ENCODE results near the gene ARHGAP45. TPM values are rescaled to one million over a fixed set of nuclear protein-coding genes. Genes with fewer than 3 reads are reported as not detected.
A peak's percentile ranks its signal among the peaks of the same experiment; 100 is the strongest.

ARHGAP45 gene
- total RNA-seq, 2 donors from 2014 or later = 211 to 310 TPM

DNA sequence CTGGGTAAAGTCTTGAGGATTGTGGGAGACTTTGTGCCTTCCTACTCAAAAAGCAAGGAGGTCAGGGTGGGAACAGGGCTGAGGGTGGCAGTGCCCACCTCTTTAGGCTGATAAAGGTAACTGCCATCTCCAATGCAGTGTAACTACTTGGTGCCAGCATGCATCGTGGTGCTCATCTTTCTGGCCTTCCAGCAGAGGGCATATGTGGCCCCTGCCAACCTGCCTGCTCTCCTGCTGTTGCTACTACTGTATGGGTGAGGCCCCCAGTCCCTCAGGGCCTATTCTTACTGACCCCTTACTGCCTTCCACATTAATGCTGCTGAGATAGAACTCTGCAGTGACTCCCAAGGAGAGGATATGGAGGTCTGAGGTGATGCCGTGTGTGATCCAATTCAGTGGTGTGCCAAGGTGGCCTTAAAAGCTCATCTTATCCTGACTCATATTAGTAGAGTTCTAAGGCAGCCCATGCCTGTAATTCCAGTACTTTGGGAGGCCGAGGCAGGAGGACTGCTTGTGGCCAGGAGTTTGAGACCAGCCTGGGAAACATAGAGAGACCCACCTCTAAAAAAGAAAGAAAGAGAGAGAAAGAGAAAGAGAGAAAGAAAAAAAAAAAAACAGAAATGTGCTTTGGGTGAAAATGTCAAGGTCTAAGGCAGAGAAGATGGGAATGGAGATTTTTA is 9.7 kb upstream of the ARHGAP45 start:
- ATAC-seq (replicated peaks) = peak; percentile 87
- H3K9me3 Mint-ChIP-seq = no peaks in the 10 kb centered on the region
- no peaks in the 10 kb centered on the region for H3K27me3 Mint-ChIP-seq
- peak overlapping the region; percentile 46 for H3K4me3 Mint-ChIP-seq
- H3K27ac Mint-ChIP-seq = peak overlapping the region; percentile 85
- H3K36me3 Mint-ChIP-seq (ENCODE audit: low read depth) = peaks cover 14% of the 10 kb centered on the region
- H3K4me1 Mint-ChIP-seq = peaks cover 15% of the 10 kb centered on the region

DNA sequence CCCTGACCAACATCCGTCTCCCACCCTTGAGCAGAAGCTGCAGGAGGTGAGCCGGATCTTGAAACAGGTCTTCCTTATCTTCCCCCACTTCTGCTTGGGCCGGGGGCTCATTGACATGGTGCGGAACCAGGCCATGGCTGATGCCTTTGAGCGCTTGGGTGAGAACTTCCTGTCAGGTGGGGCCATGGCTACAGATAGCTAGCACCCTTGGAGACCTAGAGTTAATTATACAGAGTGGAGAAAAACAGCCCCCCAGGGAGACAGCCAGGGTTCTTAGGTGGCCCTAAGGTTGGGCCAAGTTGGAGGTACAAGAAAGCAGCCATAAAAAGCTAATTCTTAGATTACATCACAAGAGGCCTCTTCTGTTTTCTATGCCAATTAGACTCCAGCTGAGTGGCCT is 8.9 kb upstream of the ARHGAP45 start:
- Mint-ChIP-seq H3K4me3 (peak overlapping the region; percentile 46), H3K27me3 (no peaks in the 10 kb centered on the region), H3K27ac (peak overlapping the region; percentile 85), H3K4me1 (peaks cover 15% of the 10 kb centered on the region), H3K36me3 (ENCODE audit: low read depth) (peaks cover 14% of the 10 kb centered on the region), H3K9me3 (no peaks in the 10 kb centered on the region)
- no peak for ATAC-seq (replicated peaks)

DNA sequence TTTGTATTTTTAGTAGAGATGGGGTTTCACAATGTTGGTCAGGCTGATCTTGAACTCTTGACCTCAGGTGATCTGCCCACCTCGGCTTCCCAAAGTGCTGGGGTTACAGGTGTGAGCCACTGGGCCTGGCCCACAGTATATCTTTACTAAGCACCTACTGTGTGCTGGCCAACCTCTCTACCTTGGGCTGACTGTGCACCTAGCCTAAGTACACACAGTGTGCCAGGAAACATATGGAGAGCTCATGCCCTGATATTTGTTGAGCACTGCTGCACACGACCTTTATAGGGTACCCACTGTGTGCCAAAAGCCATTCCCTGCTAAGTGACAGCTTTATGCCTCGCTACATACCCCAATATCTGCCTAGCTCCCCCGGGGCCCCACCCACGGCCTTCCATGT is 6.3 kb upstream of the ARHGAP45 start:
- ATAC-seq (replicated peaks) = no peak
- H3K36me3 Mint-ChIP-seq (ENCODE audit: low read depth) = peaks cover 14% of the 10 kb centered on the region
- peaks cover 15% of the 10 kb centered on the region for H3K4me1 Mint-ChIP-seq
- no peak overlapping the region for H3K27ac Mint-ChIP-seq
- H3K9me3 Mint-ChIP-seq = no peaks in the 10 kb centered on the region
- no peaks in the 10 kb centered on the region for H3K27me3 Mint-ChIP-seq
- no peak overlapping the region for H3K4me3 Mint-ChIP-seq

DNA sequence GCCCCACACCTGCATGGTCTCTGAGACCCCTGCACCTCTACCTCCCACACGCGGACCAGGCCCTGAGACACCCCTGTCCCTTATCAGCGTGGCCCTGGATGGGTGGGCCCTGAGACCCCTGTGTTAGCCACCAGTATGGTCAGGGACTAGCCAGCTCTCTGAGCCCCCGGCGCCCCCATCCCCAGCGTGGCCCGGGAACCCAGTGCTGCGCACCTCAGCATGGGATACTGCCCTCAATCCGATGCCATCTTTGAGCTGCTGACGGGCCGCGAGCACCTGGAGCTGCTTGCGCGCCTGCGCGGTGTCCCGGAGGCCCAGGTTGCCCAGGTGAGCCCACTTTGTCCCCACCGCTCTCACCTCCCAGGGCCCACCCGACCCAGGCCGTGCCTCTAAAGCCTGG is 5.0 kb upstream of the ARHGAP45 start:
- no peaks in the 10 kb centered on the region for H3K27me3 Mint-ChIP-seq
- no peak overlapping the region for H3K27ac Mint-ChIP-seq
- no peak for ATAC-seq (replicated peaks)
- no peak overlapping the region for H3K4me3 Mint-ChIP-seq
- peaks cover 10% of the 10 kb centered on the region for H3K4me1 Mint-ChIP-seq
- no peaks in the 10 kb centered on the region for H3K9me3 Mint-ChIP-seq
- H3K36me3 Mint-ChIP-seq (ENCODE audit: low read depth) = peaks cover 6% of the 10 kb centered on the region

DNA sequence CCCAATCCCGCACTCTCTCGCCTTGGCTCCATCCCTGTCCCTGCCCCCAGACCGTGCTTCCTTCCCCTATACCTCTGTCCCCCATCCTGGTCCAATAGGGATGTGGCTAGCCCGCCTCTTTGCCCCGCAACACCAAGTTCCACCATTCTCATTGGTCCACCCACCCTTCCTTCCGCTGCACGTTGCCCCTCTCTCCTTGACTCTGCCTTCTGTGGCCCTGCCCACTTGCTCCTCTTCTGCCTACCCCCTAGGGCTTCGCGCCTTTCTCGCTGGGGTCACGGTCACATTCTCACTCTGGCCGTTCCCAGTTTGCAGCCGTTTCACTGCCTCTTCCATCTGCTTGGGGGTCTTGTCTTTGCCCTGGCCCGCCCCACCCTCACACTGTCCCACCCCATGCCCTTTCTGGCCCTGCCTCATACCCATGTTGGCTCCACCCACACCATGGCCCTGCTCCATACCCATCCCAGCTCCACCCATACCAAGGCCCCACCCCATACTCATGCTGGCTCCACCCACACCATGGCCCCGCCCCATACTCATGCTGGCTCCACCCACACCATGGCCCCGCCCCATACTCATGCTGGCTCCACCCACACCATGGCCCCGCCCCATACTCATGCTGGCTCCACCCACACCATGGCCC is 4.5 kb upstream of the ARHGAP45 start:
- H3K9me3 Mint-ChIP-seq = no peaks in the 10 kb centered on the region
- H3K4me1 Mint-ChIP-seq = peaks cover 6% of the 10 kb centered on the region
- no peak overlapping the region for H3K4me3 Mint-ChIP-seq
- peak; percentile 25 for ATAC-seq (replicated peaks)
- peaks cover 2% of the 10 kb centered on the region for H3K36me3 Mint-ChIP-seq (ENCODE audit: low read depth)
- H3K27me3 Mint-ChIP-seq = no peaks in the 10 kb centered on the region
- no peak overlapping the region for H3K27ac Mint-ChIP-seq

DNA sequence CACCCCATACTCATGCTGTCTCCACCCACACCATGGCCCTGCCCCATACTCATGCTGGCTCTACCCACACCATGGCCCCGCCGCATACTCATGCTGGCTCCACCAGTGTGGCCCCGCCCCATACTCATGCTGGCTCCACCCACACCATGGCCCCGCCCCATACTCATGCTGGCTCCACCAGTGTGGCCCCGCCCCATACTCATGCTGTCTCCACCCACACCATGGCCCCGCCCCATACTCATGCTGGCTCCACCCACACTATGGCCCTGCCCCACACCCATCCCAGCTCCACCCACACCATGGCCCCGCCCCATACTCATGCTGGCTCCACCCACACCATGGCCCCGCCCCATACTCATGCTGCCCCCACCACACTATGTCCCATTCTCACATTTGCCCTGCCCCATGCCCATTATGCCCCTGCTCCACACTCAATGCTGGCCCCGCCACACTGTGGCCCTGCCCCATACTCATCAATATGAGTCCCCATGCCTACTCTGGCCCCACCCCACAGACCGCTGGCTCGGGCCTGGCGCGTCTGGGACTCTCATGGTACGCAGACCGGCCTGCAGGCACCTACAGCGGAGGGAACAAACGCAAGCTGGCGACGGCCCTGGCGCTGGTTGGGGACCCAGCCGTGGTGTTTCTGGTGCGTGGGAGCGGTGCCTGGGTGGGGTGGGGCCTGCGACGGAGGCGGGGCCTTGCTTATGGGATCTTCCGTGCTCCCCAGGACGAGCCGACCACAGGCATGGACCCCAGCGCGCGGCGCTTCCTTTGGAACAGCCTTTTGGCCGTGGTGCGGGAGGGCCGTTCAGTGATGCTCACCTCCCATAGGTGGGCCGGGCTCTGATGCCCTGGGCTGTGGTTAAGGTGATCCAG is 3.7 kb upstream of the ARHGAP45 start:
- peak; percentile 21 for ATAC-seq (replicated peaks)
- Mint-ChIP-seq H3K4me3 (no peak overlapping the region), H3K27me3 (no peaks in the 10 kb centered on the region), H3K27ac (no peak overlapping the region), H3K36me3 (ENCODE audit: low read depth) (peaks cover 6% of the 10 kb centered on the region), H3K4me1 (no peaks in the 10 kb centered on the region), H3K9me3 (no peaks in the 10 kb centered on the region)

DNA sequence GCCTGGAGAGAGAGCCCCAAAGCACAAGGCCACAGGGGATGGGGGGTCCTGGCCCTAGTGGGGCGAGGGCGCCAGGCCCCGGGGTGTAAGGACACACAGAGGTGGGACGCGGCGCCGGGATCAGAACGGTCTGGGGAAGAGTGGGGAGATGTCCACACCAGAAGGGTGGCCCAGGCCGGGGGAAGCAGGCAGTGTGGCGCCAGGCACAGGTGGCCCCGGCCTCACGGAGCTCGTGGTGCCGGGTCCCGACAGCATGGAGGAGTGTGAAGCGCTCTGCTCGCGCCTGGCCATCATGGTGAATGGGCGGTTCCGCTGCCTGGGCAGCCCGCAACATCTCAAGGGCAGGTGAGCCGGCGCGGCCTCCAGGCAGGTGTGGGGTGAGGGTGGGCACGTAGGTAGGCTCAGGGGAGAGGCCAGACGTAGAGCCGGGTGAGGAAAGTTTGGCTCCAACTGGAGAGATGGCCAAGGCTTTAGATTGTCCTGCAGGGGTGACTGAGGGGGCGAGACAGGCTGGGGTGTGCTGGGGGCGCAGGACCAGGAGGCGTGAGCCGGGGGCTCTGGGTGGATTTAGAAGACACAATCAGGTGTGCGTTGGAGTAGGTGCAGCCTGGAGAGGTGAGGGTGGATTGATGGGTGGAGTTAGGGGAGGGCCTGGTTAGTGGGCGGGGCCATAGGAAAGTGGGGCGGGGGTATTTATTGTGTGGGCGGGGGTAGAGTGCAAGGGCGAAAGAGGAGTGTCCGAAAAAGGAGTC is 2.9 kb upstream of the ARHGAP45 start:
- peaks cover 15% of the 10 kb centered on the region for H3K36me3 Mint-ChIP-seq (ENCODE audit: low read depth)
- no peaks in the 10 kb centered on the region for H3K9me3 Mint-ChIP-seq
- H3K4me3 Mint-ChIP-seq = no peak overlapping the region
- no peaks in the 10 kb centered on the region for H3K4me1 Mint-ChIP-seq
- no peaks in the 10 kb centered on the region for H3K27me3 Mint-ChIP-seq
- no peak overlapping the region for H3K27ac Mint-ChIP-seq
- ATAC-seq (replicated peaks) = no peak

DNA sequence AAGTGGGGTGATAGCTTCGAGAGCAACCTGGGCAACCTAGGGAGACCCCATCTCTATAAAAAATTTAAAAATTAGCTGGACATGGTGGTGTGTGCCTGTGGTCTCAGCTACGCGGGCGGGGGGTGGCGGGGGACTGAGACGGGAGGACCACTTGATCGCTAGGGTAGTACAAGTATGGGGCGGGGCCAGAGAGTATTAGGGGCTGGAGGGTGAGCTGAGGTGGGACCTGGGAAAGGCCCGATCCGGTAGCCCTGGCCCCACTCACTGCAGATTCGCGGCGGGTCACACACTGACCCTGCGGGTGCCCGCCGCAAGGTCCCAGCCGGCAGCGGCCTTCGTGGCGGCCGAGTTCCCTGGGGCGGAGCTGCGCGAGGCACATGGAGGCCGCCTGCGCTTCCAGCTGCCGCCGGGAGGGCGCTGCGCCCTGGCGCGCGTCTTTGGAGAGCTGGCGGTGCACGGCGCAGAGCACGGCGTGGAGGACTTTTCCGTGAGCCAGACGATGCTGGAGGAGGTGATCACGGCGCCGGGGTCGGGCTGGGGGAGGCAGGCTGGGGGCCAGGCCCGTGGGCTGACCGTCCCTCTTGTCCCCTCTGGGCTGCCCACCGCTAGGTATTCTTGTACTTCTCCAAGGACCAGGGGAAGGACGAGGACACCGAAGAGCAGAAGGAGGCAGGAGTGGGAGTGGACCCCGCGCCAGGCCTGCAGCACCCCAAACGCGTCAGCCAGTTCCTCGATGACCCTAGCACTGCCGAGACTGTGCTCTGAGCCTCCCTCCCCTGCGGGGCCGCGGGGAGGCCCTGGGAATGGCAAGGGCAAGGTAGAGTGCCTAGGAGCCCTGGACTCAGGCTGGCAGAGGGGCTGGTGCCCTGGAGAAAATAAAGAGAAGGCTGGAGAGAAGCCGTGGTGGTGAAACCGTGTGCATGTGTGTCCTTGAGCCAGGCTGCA is 2.0 kb upstream of the ARHGAP45 start:
- no peaks in the 10 kb centered on the region for H3K9me3 Mint-ChIP-seq
- ATAC-seq (replicated peaks) = peak; percentile 47
- H3K4me3 Mint-ChIP-seq = peak overlapping the region; percentile 95

DNA sequence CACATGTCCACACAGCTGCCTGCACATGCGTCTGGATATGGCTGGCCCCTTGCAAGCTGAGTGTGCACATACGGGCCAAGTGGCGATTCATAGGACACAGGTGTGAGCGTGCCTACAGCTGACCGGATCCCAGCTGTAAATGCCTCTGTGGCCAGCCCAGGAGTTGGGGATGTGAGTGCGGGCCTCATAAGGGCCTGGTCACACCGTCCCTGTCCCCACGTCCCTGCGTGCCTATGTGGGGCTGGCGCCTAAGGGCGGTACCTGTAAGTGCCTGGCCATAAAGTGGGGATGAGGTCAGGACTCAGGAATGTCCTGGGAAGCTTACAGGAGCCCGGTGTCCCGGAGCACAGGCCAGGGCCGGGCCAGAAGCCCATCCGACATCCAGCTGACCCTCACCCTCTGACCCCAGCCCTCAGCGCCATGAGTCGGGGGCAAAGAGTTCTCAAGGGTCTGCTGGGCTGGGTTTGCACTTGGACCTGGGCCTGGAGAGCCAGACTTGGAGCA is 1.3 kb upstream of the ARHGAP45 start:
- ATAC-seq (replicated peaks) = no peak
- H3K4me1 Mint-ChIP-seq = no peaks in the 10 kb centered on the region
- H3K27ac Mint-ChIP-seq = no peak overlapping the region
- H3K4me3 Mint-ChIP-seq = peak overlapping the region; percentile 95
- peaks cover 30% of the 10 kb centered on the region for H3K36me3 Mint-ChIP-seq (ENCODE audit: low read depth)
- H3K9me3 Mint-ChIP-seq = no peaks in the 10 kb centered on the region
- no peaks in the 10 kb centered on the region for H3K27me3 Mint-ChIP-seq

More for the DNA sequence above, 2.0 kb upstream of the ARHGAP45 start:
- Mint-ChIP-seq H3K4me1 (no peaks in the 10 kb centered on the region), H3K27me3 (no peaks in the 10 kb centered on the region), H3K27ac (no peak overlapping the region), H3K36me3 (ENCODE audit: low read depth) (peaks cover 23% of the 10 kb centered on the region)

DNA sequence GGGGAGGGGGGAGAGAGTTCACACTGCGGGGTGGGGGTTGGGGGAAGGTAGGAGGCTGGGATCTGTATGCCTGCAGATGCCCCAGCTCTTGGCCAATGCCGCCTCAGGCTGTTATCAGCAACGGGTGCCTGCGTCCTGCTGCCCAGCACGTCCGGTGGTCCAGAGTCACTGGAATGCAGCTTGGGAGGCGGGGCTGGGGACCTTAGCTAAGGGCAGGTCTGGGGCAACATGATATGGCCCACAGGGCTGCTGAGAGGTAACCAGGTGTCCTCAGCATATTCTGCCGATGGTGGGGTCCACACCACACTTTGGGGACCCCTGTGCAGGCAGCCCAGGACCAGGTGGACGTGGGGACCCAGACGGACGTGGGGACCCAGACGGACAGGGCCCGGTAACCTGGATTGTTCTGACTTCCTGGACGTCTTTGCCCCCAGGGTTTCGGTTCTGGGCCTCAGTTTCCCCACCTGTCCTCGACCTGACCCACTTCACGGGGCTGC is 668 bp upstream of the ARHGAP45 start:
- no peak for ATAC-seq (replicated peaks)
- Mint-ChIP-seq H3K27ac (no peak overlapping the region), H3K36me3 (ENCODE audit: low read depth) (peaks cover 32% of the 10 kb centered on the region), H3K4me3 (peak overlapping the region; percentile 95), H3K27me3 (no peaks in the 10 kb centered on the region), H3K9me3 (no peaks in the 10 kb centered on the region), H3K4me1 (no peaks in the 10 kb centered on the region)

DNA sequence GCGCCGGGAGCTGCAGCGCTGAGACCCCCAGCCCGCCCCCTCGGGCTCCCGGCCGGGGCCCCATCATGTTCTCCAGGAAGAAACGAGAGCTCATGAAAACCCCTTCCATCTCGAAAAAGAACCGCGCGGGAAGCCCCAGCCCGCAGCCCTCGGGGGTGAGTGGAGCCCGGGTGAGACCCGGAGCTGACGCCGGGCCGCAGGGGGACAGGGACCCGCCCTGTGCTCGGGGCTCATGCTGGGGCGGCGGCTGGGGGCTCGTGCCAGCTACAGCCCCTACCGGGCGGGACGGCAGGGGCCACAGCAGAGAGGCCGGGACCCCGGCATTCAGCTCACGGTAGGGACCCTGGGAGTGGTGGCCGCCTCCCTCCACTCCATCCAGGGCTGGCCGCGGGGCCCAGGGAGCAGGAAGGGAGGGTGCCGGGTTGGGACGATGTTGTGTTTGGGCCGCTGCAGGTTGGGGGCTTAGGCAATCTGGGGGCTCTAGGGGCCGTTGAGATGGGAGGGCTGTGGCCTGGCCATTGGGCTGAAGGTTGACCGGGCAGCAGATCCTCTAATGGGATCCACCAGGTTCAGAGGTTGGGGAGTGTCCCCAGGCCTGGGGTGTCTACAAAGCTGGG is 482 bp downstream of the ARHGAP45 start:
- H3K9me3 Mint-ChIP-seq = no peaks in the 10 kb centered on the region

DNA sequence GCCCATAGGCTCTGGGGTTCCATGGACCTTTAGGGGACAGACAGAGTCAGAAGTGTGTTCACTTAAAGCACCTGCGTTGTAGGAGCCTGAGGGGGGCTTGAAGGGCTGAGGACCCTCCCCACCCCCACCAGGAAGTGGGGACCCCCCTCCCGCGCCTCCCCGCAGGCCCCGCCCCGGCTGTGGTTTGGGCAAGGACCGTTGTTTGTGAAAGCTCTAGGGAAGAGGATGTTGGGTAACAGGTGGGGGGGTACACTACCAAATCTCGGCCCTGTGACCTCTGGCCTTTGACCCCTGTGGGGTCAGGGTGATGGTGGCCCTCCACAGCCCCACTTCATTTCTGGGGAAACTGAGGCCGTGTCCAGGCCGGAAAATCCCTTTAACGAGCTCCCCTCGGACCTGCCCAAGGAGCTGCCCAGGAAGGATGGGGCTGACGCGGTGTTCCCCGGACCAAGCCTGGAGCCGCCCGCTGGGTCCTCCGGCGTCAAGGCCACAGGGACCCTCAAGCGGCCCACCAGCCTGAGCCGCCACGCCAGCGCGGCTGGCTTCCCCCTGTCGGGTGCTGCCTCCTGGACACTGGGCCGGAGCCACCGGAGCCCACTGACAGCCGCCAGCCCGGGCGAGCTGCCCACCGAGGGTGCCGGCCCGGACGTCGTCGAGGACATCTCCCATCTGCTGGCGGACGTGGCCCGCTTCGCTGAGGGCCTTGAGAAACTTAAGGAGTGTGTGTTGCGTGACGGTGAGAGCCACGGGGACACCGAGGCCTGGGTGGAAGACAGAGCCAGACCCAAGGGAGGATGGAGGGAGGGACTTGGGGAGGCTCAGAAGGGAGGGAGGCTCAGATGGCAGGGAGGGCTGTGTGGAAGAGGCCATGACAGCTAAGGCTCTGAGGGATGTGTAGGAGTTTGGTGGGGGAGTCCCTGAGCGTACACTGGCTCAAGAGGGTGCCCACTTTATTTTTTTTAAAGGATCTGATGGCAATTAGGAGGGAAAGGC is 1.3 kb downstream of the ARHGAP45 start:
- Mint-ChIP-seq H3K9me3 (no peaks in the 10 kb centered on the region), H3K36me3 (ENCODE audit: low read depth) (peaks cover 52% of the 10 kb centered on the region), H3K4me3 (peak overlapping the region; percentile 95), H3K27me3 (no peaks in the 10 kb centered on the region), H3K27ac (peak overlapping the region; percentile 88), H3K4me1 (peaks cover 6% of the 10 kb centered on the region)
- ATAC-seq (replicated peaks) = peak; percentile 24

More for the DNA sequence above, 482 bp downstream of the ARHGAP45 start:
- Mint-ChIP-seq H3K27me3 (no peaks in the 10 kb centered on the region), H3K4me3 (peak overlapping the region; percentile 95), H3K36me3 (ENCODE audit: low read depth) (peaks cover 43% of the 10 kb centered on the region), H3K4me1 (peaks cover 6% of the 10 kb centered on the region), H3K27ac (peak overlapping the region; percentile 88)
- ATAC-seq (replicated peaks) = peak; percentile 27

All from activated T-helper 17 cell treated with anti-CD3 and anti-CD28 coated beads, Interleukin-2, amount 50 U/mL, for 72 hours (primary cell).